C4-2B (cell line): Measurements from ENCODE around the gene IGDCC3.

ENCODE experiments used
- ZFX ChIP-seq: fragments of 450-650 bp; IDR thresholded peaks from 2 replicates; pipeline ENCODE4 v1.6.1; 2017
- TF ChIP-seq, protein P1 (sequence below): fragments of 450-650 bp; conservative IDR thresholded peaks from 2 replicates; pipeline ENCODE4 v1.5.1; 2017; ENCODE audit warnings: mild to moderate bottlenecking

GRCh38 chr15:65399001-65399706 is 21.4 kb upstream of the IGDCC3 start:
- TF ChIP-seq, protein P1, sequence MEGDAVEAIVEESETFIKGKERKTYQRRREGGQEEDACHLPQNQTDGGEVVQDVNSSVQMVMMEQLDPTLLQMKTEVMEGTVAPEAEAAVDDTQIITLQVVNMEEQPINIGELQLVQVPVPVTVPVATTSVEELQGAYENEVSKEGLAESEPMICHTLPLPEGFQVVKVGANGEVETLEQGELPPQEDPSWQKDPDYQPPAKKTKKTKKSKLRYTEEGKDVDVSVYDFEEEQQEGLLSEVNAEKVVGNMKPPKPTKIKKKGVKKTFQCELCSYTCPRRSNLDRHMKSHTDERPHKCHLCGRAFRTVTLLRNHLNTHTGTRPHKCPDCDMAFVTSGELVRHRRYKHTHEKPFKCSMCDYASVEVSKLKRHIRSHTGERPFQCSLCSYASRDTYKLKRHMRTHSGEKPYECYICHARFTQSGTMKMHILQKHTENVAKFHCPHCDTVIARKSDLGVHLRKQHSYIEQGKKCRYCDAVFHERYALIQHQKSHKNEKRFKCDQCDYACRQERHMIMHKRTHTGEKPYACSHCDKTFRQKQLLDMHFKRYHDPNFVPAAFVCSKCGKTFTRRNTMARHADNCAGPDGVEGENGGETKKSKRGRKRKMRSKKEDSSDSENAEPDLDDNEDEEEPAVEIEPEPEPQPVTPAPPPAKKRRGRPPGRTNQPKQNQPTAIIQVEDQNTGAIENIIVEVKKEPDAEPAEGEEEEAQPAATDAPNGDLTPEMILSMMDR: no peak
- TF ChIP-seq ZFX: no peak
